ENCODE data around the gene BARX1. TPM values are rescaled to one million over a fixed set of nuclear protein-coding genes. Genes with fewer than 3 reads are reported as not detected.
"Not testable (repeated sequence)": the region's sequence is repeated elsewhere in the genome, so short reads cannot be mapped to it uniquely, and the experiment has no call there.

The BARX1 gene
- total RNA-seq: not detected in 2 replicates

- DNase-seq (ENCODE audit: low read depth in 2 of 2): no peak
Measured at GRCh38 chr9:93955111-93955980, at the start of gene BARX1. BARX1 (minus strand) TSS chr9:93955355; CDS start chr9:93955146, 209 bp downstream.

DNA sequence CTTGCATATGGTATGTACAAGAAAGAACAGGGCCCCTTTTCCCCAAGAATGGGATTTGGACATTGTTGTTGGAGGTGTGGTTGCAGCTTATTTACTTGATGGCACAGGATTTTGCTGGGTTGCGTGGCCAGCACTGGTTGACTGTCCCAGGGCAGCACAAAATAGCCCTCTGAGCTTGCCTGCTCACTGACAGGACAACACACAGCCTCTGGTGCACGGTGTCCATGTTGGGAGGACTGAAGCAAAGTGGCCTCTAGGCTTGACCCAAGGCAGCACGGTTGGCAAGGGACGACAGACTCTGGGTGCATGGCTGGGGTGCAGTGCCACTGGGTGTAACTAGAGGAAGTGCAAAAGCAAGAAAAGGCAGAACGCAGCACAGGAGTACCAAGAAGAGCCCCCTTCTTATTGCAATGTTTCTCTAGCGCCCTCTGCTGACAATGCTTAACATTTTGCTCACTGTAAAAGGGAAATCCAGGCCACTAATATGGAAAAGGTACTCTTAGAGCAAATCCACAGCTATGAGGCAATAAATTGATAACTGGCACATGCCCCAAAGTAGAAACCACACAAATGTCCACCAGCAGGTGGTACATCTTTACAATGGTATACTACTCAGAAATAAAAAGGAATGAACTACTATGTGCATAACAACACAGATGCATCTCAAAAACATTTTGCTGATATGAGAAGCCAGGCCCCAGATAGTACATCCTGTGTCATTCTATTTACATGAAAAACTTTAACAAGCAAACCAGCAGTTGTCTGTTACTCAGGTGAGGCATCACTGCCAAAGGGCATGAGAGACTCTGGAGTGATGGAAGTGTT, 47.4 kb upstream of the BARX1 start:
- DNase-seq (ENCODE audit: low read depth in 2 of 2): peak; percentile 64 to 65

GRCh38 chr9:93996863-93997262, 41.7 kb upstream of the BARX1 start:
- DNase-seq (ENCODE audit: low read depth in 2 of 2): no peak

- no peak for DNase-seq (ENCODE audit: low read depth in 2 of 2)
Measured at GRCh38 chr9:93996367-93996766, 41.2 kb upstream of the BARX1 start.

GRCh38 chr9:93994545-93994944, 39.4 kb upstream of the BARX1 start:
- DNase-seq (ENCODE audit: low read depth in 2 of 2): no peak

GRCh38 chr9:93994132-93994531, 39.0 kb upstream of the BARX1 start:
- no peak for DNase-seq (ENCODE audit: low read depth in 2 of 2)

DNA sequence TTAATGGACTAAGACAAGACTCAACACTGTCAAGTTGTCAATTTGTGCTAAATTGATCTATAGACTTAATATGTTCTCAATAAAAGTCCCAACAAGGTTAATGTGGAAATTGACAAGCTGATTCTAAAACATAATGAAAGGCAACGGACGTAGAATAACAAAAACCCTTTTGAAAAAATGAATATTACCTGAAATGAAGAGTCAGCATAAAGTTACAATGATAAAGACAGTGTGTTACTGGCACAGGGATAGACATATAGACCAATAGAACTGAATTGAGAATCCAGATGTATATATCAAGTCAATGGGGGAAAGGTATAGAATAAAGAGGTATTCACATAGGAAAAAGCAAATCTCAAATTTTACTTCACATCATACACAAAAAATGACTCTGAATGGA, 37.7 kb upstream of the BARX1 start:
- DNase-seq (ENCODE audit: low read depth in 2 of 2): no peak

- no peak for DNase-seq (ENCODE audit: low read depth in 2 of 2)
Measured at GRCh38 chr9:93990448-93990847, 35.3 kb upstream of the BARX1 start.

DNA sequence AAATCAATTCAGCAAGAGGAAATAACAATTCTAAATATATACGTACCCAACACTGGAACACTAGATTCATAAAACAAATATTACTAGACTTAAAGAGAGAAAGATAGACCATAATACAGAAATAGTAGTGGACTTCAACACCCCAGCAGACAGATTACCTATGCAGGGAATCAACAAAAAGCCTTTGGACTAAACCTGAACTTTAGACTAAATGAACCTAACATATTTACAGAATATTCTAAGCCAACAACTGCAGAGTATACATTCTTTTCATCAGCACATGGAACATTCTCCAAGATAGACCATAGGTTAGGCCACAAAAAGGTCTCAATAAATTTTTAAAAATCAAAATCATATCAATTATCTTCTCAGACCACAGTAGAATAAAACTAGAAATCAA, 32.9 kb upstream of the BARX1 start:
- DNase-seq (ENCODE audit: low read depth in 2 of 2): no peak

- no peak for DNase-seq (ENCODE audit: low read depth in 2 of 2)
Measured at GRCh38 chr9:93984860-93985259, 29.7 kb upstream of the BARX1 start.

GRCh38 chr9:93983875-93984274, 28.7 kb upstream of the BARX1 start:
- no peak for DNase-seq (ENCODE audit: low read depth in 2 of 2)

DNA sequence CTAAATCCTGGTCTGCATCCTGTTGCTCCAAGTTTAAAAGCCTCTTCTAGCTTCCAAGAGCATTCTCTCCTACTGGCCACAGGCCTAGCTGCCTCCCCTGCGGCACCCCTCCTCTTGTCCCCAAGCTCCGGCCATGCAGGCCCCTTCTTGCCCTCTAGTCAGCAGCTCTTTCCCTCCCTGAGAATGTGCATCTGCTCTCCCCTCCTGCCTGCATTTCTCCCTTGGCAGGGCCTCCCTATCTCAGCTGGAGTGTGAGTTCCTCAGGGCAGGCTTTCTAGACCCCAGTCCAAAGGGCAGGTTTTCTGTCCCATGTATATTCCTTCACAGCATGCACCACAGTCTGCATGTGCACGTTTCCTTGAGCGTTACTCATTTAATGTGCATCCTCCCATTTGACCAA, 24.6 kb upstream of the BARX1 start:
- no peak for DNase-seq (ENCODE audit: low read depth in 2 of 2)

DNA sequence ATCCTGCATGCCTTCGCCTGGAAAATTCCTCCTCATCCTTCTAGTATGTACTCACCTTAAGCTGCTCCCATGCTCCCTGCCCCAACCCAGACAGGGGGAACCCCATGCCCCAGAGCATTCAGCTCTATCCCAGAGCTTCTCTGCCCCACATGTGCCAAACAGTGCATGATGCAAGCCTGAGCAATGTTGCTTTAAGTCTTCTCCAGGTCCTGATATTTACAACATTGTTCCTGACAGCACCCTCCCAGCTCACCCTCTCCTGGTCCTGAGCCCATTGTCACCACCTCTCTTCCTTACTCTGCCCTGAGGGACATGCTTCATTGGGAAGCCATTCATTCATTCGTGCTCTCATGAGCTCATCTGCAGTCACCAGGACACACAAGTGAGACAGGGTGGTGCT, 23.4 kb upstream of the BARX1 start:
- DNase-seq (ENCODE audit: low read depth in 2 of 2): no peak

DNA sequence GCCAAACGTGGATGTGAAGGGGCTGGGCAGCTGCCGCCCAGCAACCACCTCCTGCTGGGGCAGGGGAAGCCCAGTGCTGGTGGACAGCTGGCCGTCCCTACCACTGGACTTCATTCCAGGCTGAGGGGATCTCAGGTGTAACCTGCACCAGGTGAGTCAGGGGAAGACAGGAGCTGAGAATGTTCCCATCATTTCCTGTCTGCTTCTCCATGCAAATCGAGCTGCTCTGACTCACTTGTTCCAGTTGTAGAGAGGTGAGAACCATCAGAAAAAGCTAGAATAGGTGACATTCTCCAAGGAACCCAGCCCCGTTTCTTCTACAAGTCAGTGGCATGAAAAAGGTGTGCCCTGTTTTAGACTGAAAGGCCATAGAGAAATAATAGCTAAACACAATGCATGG, 21.8 kb upstream of the BARX1 start:
- DNase-seq (ENCODE audit: low read depth in 2 of 2): no peak

DNA sequence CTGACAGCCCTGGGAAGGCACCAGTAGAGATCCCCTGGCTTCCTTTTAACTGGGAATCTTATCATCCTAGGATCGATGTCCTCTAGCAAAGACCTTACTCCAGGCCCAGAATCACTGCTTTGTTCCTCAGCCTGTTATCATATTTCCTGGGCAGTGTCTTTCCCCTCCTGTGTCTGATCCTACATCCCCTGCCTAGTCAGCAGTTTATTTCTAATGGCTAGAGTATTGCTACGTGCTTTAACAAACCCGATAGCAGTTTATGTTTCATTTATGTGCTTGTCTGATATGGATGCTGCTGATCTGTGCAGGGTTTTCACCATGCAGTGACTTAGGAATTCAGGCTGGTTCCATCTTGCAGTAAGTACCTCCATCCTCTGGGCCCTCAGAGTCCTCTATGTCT, 20.9 kb upstream of the BARX1 start:
- no peak for DNase-seq (ENCODE audit: low read depth in 2 of 2)

DNA sequence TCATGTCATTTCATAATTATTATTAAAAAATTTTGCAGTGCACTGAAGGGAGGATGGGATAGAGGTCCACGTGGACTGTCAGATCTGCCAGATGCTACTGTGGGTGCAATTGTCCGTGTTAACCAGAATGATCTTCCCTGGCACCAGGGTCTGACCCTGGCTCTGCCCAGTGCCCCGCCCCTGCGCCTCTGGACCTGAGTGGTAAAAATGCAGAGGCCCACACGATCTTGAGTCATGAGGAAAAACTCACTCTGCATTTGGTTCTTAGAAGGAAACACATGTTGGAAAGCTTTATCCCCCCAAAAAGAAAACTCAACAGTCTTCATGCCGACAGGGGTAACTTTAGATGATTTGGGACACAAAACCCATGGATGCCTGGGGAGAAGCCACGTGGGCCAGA, 20.1 kb upstream of the BARX1 start:
- DNase-seq (ENCODE audit: low read depth in 2 of 2): no peak

GRCh38 chr9:93974151-93974550, 19.0 kb upstream of the BARX1 start:
- no peak for DNase-seq (ENCODE audit: low read depth in 2 of 2)

- not testable (repeated sequence) for DNase-seq (ENCODE audit: low read depth in 2 of 2)
Measured at GRCh38 chr9:93972655-93973054, 17.5 kb upstream of the BARX1 start.

DNA sequence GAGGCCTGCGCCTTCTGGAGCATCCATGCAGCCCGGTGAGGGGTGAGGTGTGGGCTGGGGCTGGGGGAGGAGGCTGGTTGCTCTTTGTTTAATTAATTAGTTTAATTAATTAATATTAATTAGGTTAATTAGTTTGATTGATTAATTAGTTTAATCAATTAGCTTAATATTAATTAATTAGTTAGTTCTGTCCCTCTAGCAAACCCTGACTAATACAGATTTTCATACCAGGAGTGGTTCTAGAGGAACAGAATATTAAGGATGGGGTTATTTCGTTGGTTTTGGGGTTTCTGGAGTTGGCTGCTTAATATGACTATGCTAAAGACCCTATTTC, 14.1 kb upstream of the BARX1 start:
- no peak for DNase-seq (ENCODE audit: low read depth in 2 of 2)

- no peak for DNase-seq (ENCODE audit: low read depth in 2 of 2)
Measured at GRCh38 chr9:93968451-93969327, 13.5 kb upstream of the BARX1 start.

- DNase-seq (ENCODE audit: low read depth in 2 of 2): no peak
Measured at GRCh38 chr9:93967020-93967803, 12.1 kb upstream of the BARX1 start.

Data from lung microvascular endothelial cell (primary cell).